HL-60/S4 treated with retinoic acid at 250 ng/mL for 4 days and 3 days (cell line): ENCODE results near the gene TMEM198.

Source experiments
- in situ Hi-C: fragments of 300-500 bp; cut with MboI; formaldehyde crosslinking; loops from 2 replicates; pipeline ENCODE4 v1.7.0; 2022; ENCODE audit warnings: low sequenced_read_pairs

Gene TMEM198

DNA sequence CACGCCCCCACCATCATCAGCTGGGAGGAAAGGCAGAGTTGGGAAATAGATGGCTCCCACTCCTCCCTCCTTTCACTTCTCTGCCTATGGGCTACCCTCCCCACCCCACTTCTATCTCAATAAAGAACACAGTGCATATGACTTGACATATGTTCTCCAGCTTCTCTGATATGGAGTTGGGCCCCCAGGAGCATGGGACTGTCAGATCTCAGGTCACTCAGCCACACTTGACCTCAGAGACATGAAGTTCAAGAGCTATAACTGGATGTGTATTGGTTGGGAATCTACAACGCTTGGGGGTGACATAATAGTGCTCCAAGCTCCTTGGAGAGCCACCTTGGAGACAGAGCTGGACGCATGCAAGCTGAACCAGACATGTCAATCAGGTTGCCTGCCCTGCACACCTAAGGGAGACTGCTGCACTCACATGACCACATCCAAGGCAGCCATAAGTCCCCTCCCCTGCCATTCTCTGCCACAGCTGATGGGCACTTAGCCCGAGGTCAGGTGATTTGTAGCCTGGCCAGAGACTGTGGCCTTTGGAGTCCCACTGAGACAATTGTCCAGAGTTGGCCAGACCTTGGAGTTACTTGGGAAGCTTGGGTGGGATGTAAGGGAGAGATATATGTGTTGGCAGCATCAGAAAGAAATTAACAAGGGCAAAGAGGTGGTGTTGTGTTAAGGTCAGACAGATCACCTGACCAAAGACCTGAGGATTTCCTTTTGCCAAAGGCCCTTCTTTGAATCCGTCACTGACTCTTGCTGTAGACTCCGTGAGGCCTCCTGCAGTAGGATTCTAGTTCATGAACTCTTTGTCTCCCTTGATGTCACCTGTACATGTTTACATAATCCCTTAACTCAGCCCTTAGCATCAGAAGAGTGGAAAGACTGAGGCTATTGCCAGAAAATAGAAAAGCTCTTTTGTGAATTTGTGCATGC, 32.0 kb downstream of the TMEM198 start:
- in situ Hi-C loops = no loop called here

DNA sequence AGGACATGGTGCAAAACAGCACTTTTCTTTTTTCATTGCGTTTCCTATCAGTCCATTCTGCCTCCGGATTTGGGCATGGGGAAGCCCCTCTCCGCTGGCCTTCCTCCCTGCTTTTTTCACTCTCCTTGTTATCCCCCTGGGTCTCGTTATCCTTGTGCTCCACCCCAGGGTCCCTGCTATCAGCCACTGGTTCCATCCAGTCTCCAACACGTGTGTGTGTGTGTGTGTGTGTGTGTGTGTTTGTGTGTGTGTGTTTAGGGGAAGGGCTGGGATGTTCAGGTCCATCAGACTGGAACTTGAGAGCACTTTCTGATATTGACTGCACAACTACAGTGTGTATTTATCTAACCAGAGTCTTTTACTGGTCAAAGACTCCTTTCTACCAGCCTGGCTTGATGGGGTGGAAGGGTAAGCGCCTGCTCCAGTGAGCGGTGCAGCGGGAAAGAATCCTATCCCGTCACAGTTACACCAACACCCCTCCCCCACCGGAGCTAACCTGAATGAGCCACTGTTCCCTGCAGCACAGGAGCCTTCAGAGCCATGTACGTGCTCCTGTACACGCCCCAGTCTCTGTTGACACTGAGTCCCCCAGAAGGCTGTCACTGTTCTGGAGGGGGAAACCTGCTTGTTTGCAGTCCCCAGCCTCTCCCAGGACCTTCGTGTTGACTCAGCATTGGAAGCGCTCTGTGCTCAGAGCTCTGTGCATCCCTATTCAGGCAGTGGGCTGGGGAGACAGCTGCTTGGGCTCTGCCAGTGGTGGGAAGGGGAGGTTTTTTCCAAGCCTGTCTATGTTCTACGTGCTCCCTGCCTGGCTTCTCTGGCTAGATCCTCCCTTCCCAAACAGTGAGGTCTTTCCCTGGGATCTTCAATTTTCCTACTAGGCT, 32.9 kb downstream of the TMEM198 start:
- in situ Hi-C loops = no loop called here

DNA sequence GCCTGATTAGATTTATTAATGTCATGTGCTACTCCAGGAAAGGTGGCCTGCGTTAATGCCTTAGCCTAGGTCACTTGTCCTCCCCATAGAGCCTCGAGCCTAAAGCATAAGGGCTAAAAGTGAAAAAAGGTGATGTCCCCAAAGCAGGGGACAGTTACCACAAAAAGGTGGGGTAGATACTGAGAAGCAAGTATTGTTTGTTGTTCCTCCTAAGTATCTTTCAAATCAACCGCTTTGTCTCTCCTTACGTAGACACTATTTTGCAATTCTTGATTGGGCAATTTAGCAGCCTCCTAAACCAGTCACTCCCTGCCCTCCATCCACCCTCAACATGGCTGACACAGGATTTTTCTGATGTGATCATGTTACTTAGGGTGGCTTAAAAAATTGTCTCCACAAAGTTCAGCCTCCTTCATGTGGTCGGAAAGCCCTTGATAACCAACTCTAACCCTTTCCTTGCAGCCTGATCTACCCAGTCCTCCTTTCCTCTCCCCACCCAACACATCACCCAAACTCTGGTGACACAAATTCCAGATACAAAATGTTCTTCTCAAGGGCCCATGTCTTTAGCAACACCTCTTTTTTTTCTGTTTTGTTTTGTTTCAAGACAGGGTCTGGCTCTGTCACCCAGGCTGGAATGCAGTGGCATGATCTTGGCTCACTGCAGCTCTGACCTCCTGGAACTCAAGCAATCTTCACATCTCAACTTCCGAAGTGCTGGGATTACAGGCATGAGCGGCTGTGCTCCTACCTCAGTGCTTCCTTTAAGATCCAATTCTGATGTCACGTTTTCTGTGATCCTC, 35.2 kb downstream of the TMEM198 start:
- in situ Hi-C loops = no loop called here

GRCh38 chr2:219581346-219581745, 37.5 kb downstream of the TMEM198 start:
- in situ Hi-C loops = no loop called here

DNA sequence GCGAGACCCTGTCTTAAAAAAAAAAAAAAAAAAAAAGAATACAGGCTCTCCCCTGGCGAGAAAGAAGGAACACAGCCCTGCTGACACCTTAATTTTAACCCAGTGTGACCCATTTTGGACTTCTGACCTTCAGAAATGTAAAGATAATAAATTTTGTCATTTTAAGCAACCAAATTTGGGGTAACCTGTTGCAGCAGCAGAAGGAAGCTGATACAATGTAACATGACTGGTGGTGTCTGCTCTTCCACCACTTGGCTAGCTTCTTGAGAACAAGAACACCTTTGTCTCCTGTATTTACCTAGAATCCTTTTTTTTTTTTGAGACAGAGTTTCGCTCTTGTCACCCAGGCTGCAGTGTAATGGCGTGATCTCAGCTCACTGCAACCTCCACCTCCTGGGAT, 47.3 kb downstream of the TMEM198 start:
- in situ Hi-C loops = no loop called here

DNA sequence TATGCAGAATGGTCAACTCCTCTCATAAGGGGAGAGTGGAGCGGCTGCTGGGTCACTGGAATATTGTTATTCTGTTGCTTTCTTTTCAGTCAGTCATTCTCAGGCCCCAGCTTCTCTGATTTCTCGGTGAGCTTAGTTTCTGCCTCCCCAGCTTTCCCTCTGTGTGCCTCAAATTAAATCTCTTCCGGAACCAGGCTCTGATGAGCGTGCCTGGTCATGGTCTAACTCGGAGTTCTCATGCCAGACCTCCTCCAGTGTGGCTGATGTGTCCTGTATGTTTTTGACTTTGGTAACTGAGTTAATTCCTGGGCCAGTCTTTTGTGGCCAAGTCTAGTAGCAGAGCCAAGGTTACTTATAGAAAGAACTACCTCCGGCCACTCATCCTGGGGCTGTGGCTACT, 48.9 kb downstream of the TMEM198 start:
- in situ Hi-C loops = no loop called here

- in situ Hi-C loops = no loop called here
Observed at GRCh38 chr2:219593154-219593553, 49.3 kb downstream of the TMEM198 start.

GRCh38 chr2:219595256-219595655, 51.4 kb downstream of the TMEM198 start:
- in situ Hi-C loops = no loop called here

GRCh38 chr2:219596954-219597551, 53.2 kb downstream of the TMEM198 start:
- in situ Hi-C loops = no loop called here

DNA sequence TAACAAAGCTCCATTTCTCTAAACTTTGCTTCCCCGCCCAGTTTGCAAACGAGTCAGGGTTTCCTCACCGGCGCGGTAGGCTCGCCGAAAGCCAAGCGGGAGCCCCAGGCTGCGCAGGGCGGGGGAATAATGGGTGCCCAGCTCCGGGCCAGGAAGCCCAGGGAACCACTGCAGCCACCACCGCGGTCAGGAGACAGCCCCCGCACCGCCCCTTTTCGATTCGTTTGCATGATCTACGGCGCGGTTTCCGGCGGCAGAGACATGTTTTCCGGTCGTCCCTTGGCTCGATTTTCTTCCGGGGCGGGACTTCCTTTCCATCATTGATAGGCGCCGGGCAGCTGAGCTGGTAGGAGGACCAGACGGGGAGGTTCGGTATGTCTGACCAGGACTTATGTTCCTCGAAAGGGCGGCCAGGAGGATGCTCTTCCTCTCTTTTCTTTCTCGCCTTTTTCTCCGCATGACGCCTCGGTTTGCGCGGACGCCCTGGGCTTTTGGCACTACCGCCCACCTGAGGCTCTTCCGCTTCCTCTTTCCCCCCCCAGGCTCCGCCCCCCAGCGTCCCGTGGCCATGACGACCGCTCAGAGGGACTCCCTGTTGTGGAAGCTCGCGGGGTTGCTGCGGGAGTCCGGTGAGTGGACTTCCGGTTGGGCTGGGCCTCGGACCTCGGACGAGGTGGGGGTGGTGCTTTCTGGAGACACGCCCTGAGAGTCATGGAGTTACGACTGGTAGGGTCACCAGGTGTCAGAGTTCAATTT, 53.9 kb downstream of the TMEM198 start, which contains the start of gene STK11IP:
Gene STK11IP, plus strand, starts transcription at position 306 of the 756 bp plus-strand sequence. Its CDS starts 263 bp downstream, at position 569.
- in situ Hi-C loops = no loop called here

- in situ Hi-C loops = no loop called here
Observed at GRCh38 chr2:219598308-219599078, 54.7 kb downstream of the TMEM198 start.
